Measurements from ENCODE around the gene ZGRF1.
"Not testable (repeated sequence)": the region's sequence is repeated elsewhere in the genome, so short reads cannot be mapped to it uniquely, and the experiment has no call there.

The ZGRF1 gene

GRCh38 chr4:112642526-112642925, 5.8 kb upstream of the ZGRF1 start:
- no peak for DNase-seq (ENCODE audit: low read depth in 2 of 2)

- DNase-seq (ENCODE audit: low read depth in 2 of 2), result no peak
Observed at GRCh38 chr4:112637552-112637866, 800 bp upstream of the ZGRF1 start.

GRCh38 chr4:112633477-112634235, 3.1 kb downstream of the ZGRF1 start:
- DNase-seq (ENCODE audit: low read depth in 2 of 2), result no peak

GRCh38 chr4:112626228-112626627, 10.5 kb downstream of the ZGRF1 start:
- DNase-seq (ENCODE audit: low read depth in 2 of 2), result no peak

GRCh38 chr4:112616984-112617383, 19.7 kb downstream of the ZGRF1 start:
- DNase-seq (ENCODE audit: low read depth in 2 of 2), result no peak

- DNase-seq (ENCODE audit: low read depth in 2 of 2), result not testable (repeated sequence)
Observed at GRCh38 chr4:112612814-112613213, 23.9 kb downstream of the ZGRF1 start.

- DNase-seq (ENCODE audit: low read depth in 2 of 2), result no peak
Observed at GRCh38 chr4:112604589-112604988, 32.1 kb downstream of the ZGRF1 start.

GRCh38 chr4:112594993-112595392, 41.7 kb downstream of the ZGRF1 start:
- DNase-seq (ENCODE audit: low read depth in 2 of 2), result no peak

GRCh38 chr4:112593438-112594133, 43.1 kb downstream of the ZGRF1 start:
- DNase-seq (ENCODE audit: low read depth in 2 of 2), result no peak

- DNase-seq (ENCODE audit: low read depth in 2 of 2), result no peak
Observed at GRCh38 chr4:112592717-112593116, 44.0 kb downstream of the ZGRF1 start.

GRCh38 chr4:112591593-112591992, 45.1 kb downstream of the ZGRF1 start:
- no peak for DNase-seq (ENCODE audit: low read depth in 2 of 2)

GRCh38 chr4:112589206-112589605, 47.5 kb downstream of the ZGRF1 start:
- DNase-seq (ENCODE audit: low read depth in 2 of 2), result no peak

- no peak for DNase-seq (ENCODE audit: low read depth in 2 of 2)
Observed at GRCh38 chr4:112585977-112586736, 50.6 kb downstream of the ZGRF1 start.

GRCh38 chr4:112567536-112567935, 69.2 kb downstream of the ZGRF1 start:
- no peak for DNase-seq (ENCODE audit: low read depth in 2 of 2)

- no peak for DNase-seq (ENCODE audit: low read depth in 2 of 2)
Observed at GRCh38 chr4:112564706-112565270, 71.9 kb downstream of the ZGRF1 start.

GRCh38 chr4:112563431-112564200, 73.1 kb downstream of the ZGRF1 start:
- no peak for DNase-seq (ENCODE audit: low read depth in 2 of 2)

- DNase-seq (ENCODE audit: low read depth in 2 of 2), result no peak
Observed at GRCh38 chr4:112562254-112562879, 74.3 kb downstream of the ZGRF1 start.

- DNase-seq (ENCODE audit: low read depth in 2 of 2), result no peak
Observed at GRCh38 chr4:112560084-112560483, 76.6 kb downstream of the ZGRF1 start.

- DNase-seq (ENCODE audit: low read depth in 2 of 2), result no peak
Observed at GRCh38 chr4:112559053-112559452, 77.7 kb downstream of the ZGRF1 start.

- no peak for DNase-seq (ENCODE audit: low read depth in 2 of 2)
Observed at GRCh38 chr4:112557676-112558411, 78.9 kb downstream of the ZGRF1 start.

Data from stimulated activated CD4-positive, alpha-beta T cell treated with anti-CD3 and anti-CD28 coated beads, Interleukin-1b, Interleukin-23, amount 100 ng/mL, for 1 hour (primary cell).